Fibroblast of villous mesenchyme (primary cell): ENCODE results near the gene AGBL4. TPM values are rescaled to one million over a fixed set of nuclear protein-coding genes. Genes with fewer than 3 reads are reported as not detected.
"Not testable (repeated sequence)": the region's sequence is repeated elsewhere in the genome, so short reads cannot be mapped to it uniquely, and the experiment has no call there.

Source experiments
- DNase-seq: peaks from one replicate; pipeline ENCODE4 v3.0.0-alpha.2; 2010; ENCODE audit warnings: low read depth
- H3K4me3 ChIP-seq: 2 replicates; pipeline ENCODE4 v1.5.1; 2011; ENCODE audit warnings: low read depth, mild to moderate bottlenecking, low read length
- CTCF ChIP-seq: IDR thresholded peaks from 2 replicates; pipeline ENCODE4 v1.5.1; 2012; ENCODE audit warnings: low read depth, mild to moderate bottlenecking, low read length; ENCODE audit not compliant: insufficient read depth
- total RNA-seq: library from RNA; depleted of rRNA; stranded (reverse); fragments of >200 nt; gene quantifications from 2 replicates; pipeline ENCODE4 v1.2.3, GENCODE V29; 2012

AGBL4 gene
- total RNA-seq, 1 donor = not detected

DNA sequence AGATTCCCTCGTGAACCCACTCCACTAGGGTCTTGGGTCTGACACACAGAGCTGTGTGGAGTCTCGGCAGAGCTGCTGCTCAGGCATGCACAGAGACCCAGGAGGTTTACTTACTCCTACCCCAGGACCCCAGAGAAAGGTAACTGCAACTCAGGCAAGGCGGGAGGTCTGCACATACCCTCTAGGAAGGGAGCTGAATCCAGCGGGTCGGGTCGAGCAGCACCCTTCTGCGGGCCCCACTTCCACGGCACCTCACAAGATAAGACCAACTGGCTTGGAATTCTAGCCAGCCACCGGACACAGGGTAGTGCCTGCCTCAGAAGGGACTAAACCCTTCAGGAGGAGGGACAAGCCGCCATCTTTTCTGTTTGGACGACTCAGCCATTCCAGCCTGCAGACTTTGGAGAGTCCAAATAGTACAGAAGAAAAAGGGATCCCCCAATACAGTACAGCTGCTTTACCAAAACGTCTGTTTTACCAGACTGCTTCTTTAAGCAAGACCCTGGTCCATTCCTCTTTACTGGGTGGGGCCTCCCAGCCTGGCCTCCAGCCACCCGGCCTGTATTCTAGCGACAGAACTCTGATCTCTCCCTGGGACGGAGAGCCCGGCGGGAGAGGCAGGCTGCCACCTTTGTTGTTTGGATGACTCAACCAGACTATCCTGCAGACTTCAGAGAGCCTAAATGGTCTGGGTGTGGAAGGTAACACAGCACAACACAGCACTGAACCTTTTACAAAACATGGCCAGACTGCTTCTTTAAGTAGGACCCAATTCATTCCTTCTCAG, 692.5 kb downstream of the AGBL4 start:
- TF ChIP-seq CTCF = no peak
- DNase-seq = no peak
- H3K4me3 ChIP-seq = no peak overlapping the region

DNA sequence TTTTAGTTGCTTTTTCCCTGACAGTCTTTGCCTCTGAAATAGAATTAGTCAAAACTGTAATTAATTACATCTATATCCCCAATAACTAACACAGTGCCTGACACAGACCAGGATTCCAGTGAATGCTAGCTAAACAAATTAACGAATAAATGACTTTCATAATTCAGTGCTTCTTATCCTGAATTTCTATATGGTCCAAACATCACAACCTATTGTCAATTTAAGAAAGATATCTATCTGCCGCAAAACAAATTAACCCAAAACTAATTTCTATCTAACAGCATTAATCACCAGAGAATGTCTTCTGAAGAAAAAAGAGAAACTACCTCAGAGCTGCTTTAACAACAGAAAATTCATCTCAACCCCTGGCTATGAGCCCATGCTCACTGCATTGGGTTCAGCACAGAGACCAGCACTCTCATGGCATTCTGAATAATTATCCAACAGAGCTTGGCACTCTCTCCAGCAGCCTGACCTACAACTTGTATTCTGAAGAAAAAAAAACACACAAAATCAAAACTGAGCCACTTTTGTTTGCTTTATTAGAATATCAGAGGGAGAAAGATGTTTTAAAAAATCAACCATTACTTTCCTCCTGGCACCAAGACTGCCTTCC, 699.7 kb downstream of the AGBL4 start:
- no peak overlapping the region for H3K4me3 ChIP-seq
- DNase-seq = no peak
- no peak for TF ChIP-seq CTCF

DNA sequence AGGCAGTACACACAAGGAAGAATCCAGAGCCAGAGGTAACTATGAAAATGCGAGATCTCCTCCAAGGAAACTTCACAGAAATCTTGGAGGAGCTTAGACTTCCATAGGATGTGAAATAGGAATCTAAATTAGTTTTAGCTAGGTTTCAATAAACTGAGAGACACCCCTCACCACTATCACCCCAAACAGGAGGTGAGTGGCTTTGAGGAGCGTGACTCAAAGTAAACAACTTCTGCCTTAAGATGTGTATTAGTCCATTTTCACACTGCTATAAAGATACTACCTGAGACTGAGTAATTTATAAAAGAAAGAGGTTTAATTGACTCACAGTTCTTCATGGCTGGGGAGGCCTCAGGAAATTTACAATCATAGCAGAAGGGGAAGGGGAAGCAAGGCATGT, 703.3 kb downstream of the AGBL4 start:
- not testable (repeated sequence) for DNase-seq, H3K4me3 ChIP-seq

- DNase-seq = no peak
- no peak overlapping the region for H3K4me3 ChIP-seq
- TF ChIP-seq CTCF = no peak
Observed at GRCh38 chr1:49319426-49319963, 704.3 kb downstream of the AGBL4 start.

GRCh38 chr1:49318218-49318617, 705.5 kb downstream of the AGBL4 start:
- no peak for DNase-seq
- no peak for TF ChIP-seq CTCF
- H3K4me3 ChIP-seq = no peak overlapping the region

DNA sequence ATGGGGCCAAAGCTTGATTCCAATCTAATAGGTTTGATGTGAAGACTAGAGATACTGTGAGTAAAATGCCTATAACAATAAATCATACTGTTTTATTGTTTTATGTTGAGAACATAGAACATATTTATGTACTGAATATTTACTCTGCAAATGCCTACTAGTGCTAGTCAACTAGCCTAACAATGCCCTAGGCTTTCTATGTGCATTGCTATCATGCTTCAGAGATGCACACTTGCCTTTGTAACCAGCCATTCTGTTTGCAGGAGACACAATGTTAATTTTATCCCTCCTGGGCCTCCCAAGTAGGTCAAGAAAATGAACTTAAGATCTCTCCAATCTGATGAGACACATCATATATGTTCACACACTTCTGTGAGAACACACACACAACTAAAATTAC, 716.3 kb downstream of the AGBL4 start:
- TF ChIP-seq CTCF = no peak
- no peak overlapping the region for H3K4me3 ChIP-seq
- no peak for DNase-seq

DNA sequence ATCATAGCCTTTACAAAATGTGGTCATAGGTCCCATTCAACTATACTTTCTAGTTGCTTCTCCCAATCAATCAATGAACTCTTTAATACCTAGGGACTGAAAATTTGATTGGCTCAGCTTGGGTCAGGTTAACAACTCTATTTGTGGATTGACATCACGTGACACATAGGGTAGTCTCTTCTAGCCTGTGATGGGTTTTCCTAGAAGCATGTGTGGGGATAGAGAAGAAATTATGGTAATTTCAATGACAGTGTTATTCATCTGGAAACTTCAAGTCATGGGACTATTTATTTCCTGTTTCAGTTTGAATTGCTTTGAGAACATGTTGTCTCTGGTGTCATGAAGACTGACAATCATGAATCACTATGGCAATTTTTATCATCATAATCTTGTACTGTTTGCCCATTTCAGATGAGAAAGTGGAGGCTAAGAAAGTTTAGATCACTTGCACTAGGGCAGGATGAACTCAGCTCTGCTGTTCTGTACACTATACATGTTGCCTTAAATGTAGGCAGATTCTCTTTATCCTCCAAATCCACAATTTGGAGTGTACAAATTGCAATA, 717.2 kb downstream of the AGBL4 start:
- DNase-seq = no peak
- H3K4me3 ChIP-seq = no peak overlapping the region
- TF ChIP-seq CTCF = no peak

DNA sequence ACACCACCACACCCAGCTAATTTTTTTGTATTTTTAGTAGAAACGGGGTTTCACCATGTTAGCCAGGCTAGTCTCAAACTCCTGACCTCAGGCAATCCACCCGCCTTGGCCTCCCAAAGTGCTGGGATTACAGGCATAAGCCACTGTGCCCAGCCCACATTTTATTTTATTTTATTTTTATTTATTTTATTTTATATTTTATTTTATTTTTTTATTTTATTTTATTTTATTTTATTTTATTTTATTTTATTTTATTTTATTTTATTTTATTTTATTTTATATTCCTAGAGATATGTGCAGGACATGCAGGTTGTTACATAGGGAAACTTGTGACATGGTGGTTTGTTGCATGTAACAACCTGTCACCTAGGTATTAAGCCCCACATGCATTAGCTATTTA, 721.4 kb downstream of the AGBL4 start:
- DNase-seq, H3K4me3 ChIP-seq: not testable (repeated sequence)
